Right forelimb (tissue), 1 donor: Measurements from ENCODE around the gene IL23R.

Experiments
- DNase-seq: peaks from one replicate; pipeline ENCODE4 v3.0.0-alpha.2; 2018

The IL23R gene

GRCh38 chr1:67242016-67242415, 75.8 kb downstream of the IL23R start:
- DNase-seq = no peak

- DNase-seq = no peak
Measured at GRCh38 chr1:67250051-67250653, 83.9 kb downstream of the IL23R start.

- no peak for DNase-seq
Measured at GRCh38 chr1:67256291-67257172, 90.3 kb downstream of the IL23R start.

- no peak for DNase-seq
Measured at GRCh38 chr1:67257173-67257535, 90.9 kb downstream of the IL23R start.

GRCh38 chr1:67261680-67262079, 95.4 kb downstream of the IL23R start:
- no peak for DNase-seq

- DNase-seq = no peak
Measured at GRCh38 chr1:67262735-67263134, 96.5 kb downstream of the IL23R start.

- DNase-seq = no peak
Measured at GRCh38 chr1:67264152-67264551, 97.9 kb downstream of the IL23R start.

GRCh38 chr1:67264899-67265298, 98.6 kb downstream of the IL23R start:
- no peak for DNase-seq

GRCh38 chr1:67269061-67269460, 102.8 kb downstream of the IL23R start:
- DNase-seq = no peak

GRCh38 chr1:67270541-67270940, 104.3 kb downstream of the IL23R start:
- no peak for DNase-seq

- no peak for DNase-seq
Measured at GRCh38 chr1:67273591-67273990, 107.3 kb downstream of the IL23R start.

GRCh38 chr1:67274623-67275325, 108.5 kb downstream of the IL23R start:
- DNase-seq = no peak

GRCh38 chr1:67280696-67281095, 114.4 kb downstream of the IL23R start:
- DNase-seq = no peak

GRCh38 chr1:67281244-67281643, 115.0 kb downstream of the IL23R start:
- DNase-seq = no peak

- no peak for DNase-seq
Measured at GRCh38 chr1:67285780-67286488, 119.7 kb downstream of the IL23R start.

- DNase-seq = no peak
Measured at GRCh38 chr1:67290236-67290635, 124.0 kb downstream of the IL23R start.

GRCh38 chr1:67294836-67295617, 128.8 kb downstream of the IL23R start:
- no peak for DNase-seq

GRCh38 chr1:67298762-67299161, 132.5 kb downstream of the IL23R start:
- DNase-seq = no peak

GRCh38 chr1:67299296-67299695, 133.0 kb downstream of the IL23R start:
- DNase-seq = no peak

- no peak for DNase-seq
Measured at GRCh38 chr1:67300561-67300960, 134.3 kb downstream of the IL23R start.

- DNase-seq = no peak
Measured at GRCh38 chr1:67304023-67304422, 137.8 kb downstream of the IL23R start.

GRCh38 chr1:67306547-67306946, 140.3 kb downstream of the IL23R start:
- no peak for DNase-seq
